Posterior vena cava (tissue), 2 donors: ENCODE measurements around the gene CRIP2. TPM values are rescaled to one million over a fixed set of nuclear protein-coding genes. Genes with fewer than 3 reads are reported as not detected.

Experiments used
- DNase-seq: peaks from one replicate; pipeline ENCODE4 v3.0.0-alpha.2; 2020; ENCODE audit warnings: low spot score
- intact Hi-C, 2 donors: fragments of 100-400 bp; cut with DNase I; formaldehyde crosslinking; loops; one replicate each; pipeline versions ENCODE4 v1.14.1 to v1.14.2; 2022 to 2023
- long read RNA-seq, 2 donors: library from polyadenylated mRNA; unstranded; transcript quantifications; one replicate each; pipeline ENCODE4 v2.0.0, GENCODE V29; 2020 to 2021
- total RNA-seq, 2 donors: library from RNA; stranded (reverse); fragmentation: NEBNext Ultra II Directional; extraction: Animal tissue kit (Norgen Biotek cat#: 25700); gene quantifications; one replicate each; pipeline ENCODE4 v1.2.1, GENCODE V29; 2021
- donor health status: DM: yes; HTN: yes; CAD: no.
- donor health status: DM: yes; HTN: yes; CAD: no.

The CRIP2 gene
- 100 to 1,000 TPM; 187 to 199 TPM for total RNA-seq
- long read RNA-seq, donor 1, transcript CRIP2-201 (8 exons, 1,857 nt) = major isoform, 83 of 100 reads
- long read RNA-seq, donor 1, partial matches to known transcripts = 10 of 100 reads
- long read RNA-seq, donor 1, other reads (novel, unspliced or antisense) = 6 of 100 reads
- long read RNA-seq, donor 2, transcript CRIP2-201 (8 exons, 1,857 nt) = major isoform, 529 of 599 reads
- long read RNA-seq, donor 2, transcript CRIP2-203 (7 exons, 991 nt) = minor isoform, 6 of 599 reads
- long read RNA-seq, donor 2, partial matches to known transcripts = 50 of 599 reads
- long read RNA-seq, donor 2, other reads (novel, unspliced or antisense) = 10 of 599 reads

- DNase-seq = no peak
- intact Hi-C loops = loop anchor here (5.0 to 10.0 kb wide), 2 partner anchors 102 to 390 kb away; no protein-coding TSS in a partner anchor
Measured at GRCh38 chr14:105474483-105475268, at the start of gene CRIP2. Gene CRIP2, plus strand, starts transcription at chr14:105474821. Its CDS starts 42 bp downstream, at chr14:105474863.

- no peak for DNase-seq
Measured at GRCh38 chr14:105424861-105425260, 49.8 kb upstream of the CRIP2 start.

GRCh38 chr14:105425823-105426247 lies 48.8 kb upstream of the CRIP2 start:
- peak; percentile 75 for DNase-seq
- intact Hi-C loops = no loop called here

More at GRCh38 chr14:105424861-105425260, 49.8 kb upstream of the CRIP2 start:
- intact Hi-C loops = no loop called here

GRCh38 chr14:105426416-105427130 lies 48.0 kb upstream of the CRIP2 start:
- DNase-seq = no peak
- intact Hi-C loops = no loop called here

GRCh38 chr14:105427412-105427811 lies 47.2 kb upstream of the CRIP2 start:
- DNase-seq = no peak
- intact Hi-C loops = no loop called here

GRCh38 chr14:105427936-105428485 lies 46.6 kb upstream of the CRIP2 start:
- intact Hi-C loops = no loop called here
- no peak for DNase-seq

GRCh38 chr14:105430042-105430441 lies 44.6 kb upstream of the CRIP2 start:
- intact Hi-C loops = no loop called here
- no peak for DNase-seq

GRCh38 chr14:105430565-105430964 lies 44.1 kb upstream of the CRIP2 start:
- no peak for DNase-seq
- intact Hi-C loops = no loop called here

- no peak for DNase-seq
- intact Hi-C loops = no loop called here
Measured at GRCh38 chr14:105431256-105431655, 43.4 kb upstream of the CRIP2 start.

- intact Hi-C loops = no loop called here
Measured at GRCh38 chr14:105432657-105433056, 42.0 kb upstream of the CRIP2 start.

GRCh38 chr14:105433161-105433605 lies 41.4 kb upstream of the CRIP2 start:
- intact Hi-C loops = no loop called here
- DNase-seq = no peak

More at GRCh38 chr14:105432657-105433056, 42.0 kb upstream of the CRIP2 start:
- DNase-seq = no peak

- DNase-seq = no peak
- intact Hi-C loops = no loop called here
Measured at GRCh38 chr14:105436402-105436801, 38.2 kb upstream of the CRIP2 start.

- intact Hi-C loops = no loop called here
- DNase-seq = no peak
Measured at GRCh38 chr14:105436891-105437722, 37.5 kb upstream of the CRIP2 start.

GRCh38 chr14:105437723-105438500 lies 36.7 kb upstream of the CRIP2 start:
- intact Hi-C loops = no loop called here
- DNase-seq = no peak

GRCh38 chr14:105439179-105439578 lies 35.4 kb upstream of the CRIP2 start:
- DNase-seq = no peak
- intact Hi-C loops = no loop called here

- intact Hi-C loops = loop anchor here in 1 of 2 donors (10.0 kb wide), 1 partner anchor 85 kb away; the partner anchor contains the start of gene TMEM121
- DNase-seq = no peak
Measured at GRCh38 chr14:105439710-105440553, 34.7 kb upstream of the CRIP2 start.

GRCh38 chr14:105440554-105440900 lies 34.1 kb upstream of the CRIP2 start:
- no peak for DNase-seq
- intact Hi-C loops = loop anchor here in 1 of 2 donors (10.0 kb wide), 1 partner anchor 84 kb away; the partner anchor contains the start of gene TMEM121
